H9 (cell line): ENCODE measurements around the gene CROCC2. TPM values are rescaled to one million over a fixed set of nuclear protein-coding genes. Genes with fewer than 3 reads are reported as not detected.

Source experiments
- DNase-seq: peaks from one replicate; pipeline ENCODE4 v3.0.0-alpha.2; 2017
- H2AFZ ChIP-seq: one replicate; pipeline ENCODE4 v1.6.1; 2013; ENCODE audit warnings: mild to moderate bottlenecking, low read length, control low read depth, moderate library complexity
- H2AK5ac ChIP-seq: 2 replicates; pipeline ENCODE4 v1.6.1; 2013; ENCODE audit warnings: low read length, control low read depth, mixed read lengths; ENCODE audit not compliant: insufficient read length
- H2BK120ac ChIP-seq: one replicate; pipeline ENCODE4 v1.6.1; 2013; ENCODE audit warnings: low read depth, mild to moderate bottlenecking, low read length, control low read depth, inconsistent platforms; ENCODE audit not compliant: poor library complexity, severe bottlenecking
- H2BK12ac ChIP-seq: 2 replicates; pipeline ENCODE4 v1.6.1; 2013; ENCODE audit warnings: low read length, control low read depth, mixed read lengths, low read depth; ENCODE audit not compliant: insufficient read length
- H2BK15ac ChIP-seq: 2 replicates; pipeline ENCODE4 v1.6.1; 2013; ENCODE audit warnings: low read depth, low read length, control low read depth
- H2BK20ac ChIP-seq: one replicate; pipeline ENCODE4 v1.6.1; 2013; ENCODE audit warnings: low read depth, mild to moderate bottlenecking, low read length, control low read depth, inconsistent platforms; ENCODE audit not compliant: poor library complexity, severe bottlenecking
- H2BK5ac ChIP-seq: 2 replicates; pipeline ENCODE4 v1.6.1; 2013; ENCODE audit warnings: low read length, control low read depth, mixed read lengths; ENCODE audit not compliant: insufficient read length
- H3K14ac ChIP-seq: 2 replicates; pipeline ENCODE4 v1.6.1; 2013; ENCODE audit warnings: low read length, control low read depth; ENCODE audit not compliant: insufficient read depth
- H3K18ac ChIP-seq: 2 replicates; pipeline ENCODE4 v1.6.1; 2013; ENCODE audit warnings: low read depth, mild to moderate bottlenecking, mixed read lengths, low read length, control low read depth; ENCODE audit not compliant: insufficient read length
- H3K23ac ChIP-seq: 2 replicates; pipeline ENCODE4 v1.6.1; 2013; ENCODE audit warnings: low read length, control low read depth, mixed read lengths, low read depth; ENCODE audit not compliant: insufficient read length
- H3K23me2 ChIP-seq: 2 replicates; pipeline ENCODE4 v1.6.1; 2013; ENCODE audit warnings: low read depth, mild to moderate bottlenecking, mixed read lengths, low read length, control low read depth; ENCODE audit not compliant: insufficient read length, poor library complexity, severe bottlenecking
- H3K27ac ChIP-seq: 2 replicates; pipeline ENCODE4 v1.5.1; 2013; ENCODE audit warnings: low read length, control low read depth, mixed read lengths, low read depth; ENCODE audit not compliant: insufficient read length
- H3K27me3 ChIP-seq: 2 replicates; pipeline ENCODE4 v1.6.1; 2013; ENCODE audit warnings: low read length, control low read depth, inconsistent platforms; ENCODE audit not compliant: insufficient read depth
- H3K4ac ChIP-seq: 2 replicates; pipeline ENCODE4 v1.6.1; 2013; ENCODE audit warnings: low read depth, mild to moderate bottlenecking, control low read depth, inconsistent platforms, low read length, moderate library complexity
- H3K4me1 ChIP-seq: 2 replicates; pipeline ENCODE4 v1.6.1; 2013; ENCODE audit warnings: low read length, control low read depth, inconsistent platforms; ENCODE audit not compliant: insufficient read depth
- H3K4me2 ChIP-seq: 2 replicates; pipeline ENCODE4 v1.6.1; 2013; ENCODE audit warnings: low read length, control low read depth, mixed read lengths; ENCODE audit not compliant: insufficient read length, insufficient read depth
- H3K56ac ChIP-seq: 2 replicates; pipeline ENCODE4 v1.6.1; 2013; ENCODE audit warnings: low read depth, mild to moderate bottlenecking, mixed read lengths, low read length, control low read depth; ENCODE audit not compliant: insufficient read length
- H3K79me1 ChIP-seq: 2 replicates; pipeline ENCODE4 v1.6.1; 2013; ENCODE audit warnings: low read depth, mild to moderate bottlenecking, moderate library complexity, low read length, control low read depth, inconsistent platforms; ENCODE audit not compliant: insufficient read depth, poor library complexity, severe bottlenecking
- H3K79me2 ChIP-seq: 2 replicates; pipeline ENCODE4 v1.6.1; 2013; ENCODE audit warnings: low read length, control low read depth, inconsistent platforms; ENCODE audit not compliant: insufficient read depth
- H3K9ac ChIP-seq: 2 replicates; pipeline ENCODE4 v1.6.1; 2013; ENCODE audit warnings: low read length, control low read depth, mixed read lengths; ENCODE audit not compliant: insufficient read length; ENCODE audit errors: extremely low read depth
- H3K9me3 ChIP-seq: one replicate; pipeline ENCODE4 v1.6.1; 2013; ENCODE audit warnings: low read depth, low read length, inconsistent platforms; ENCODE audit not compliant: control insufficient read depth
- H3T11ph ChIP-seq: one replicate; pipeline ENCODE4 v1.6.1; 2013; ENCODE audit warnings: mild to moderate bottlenecking, low read length, control low read depth, inconsistent platforms
- H4K20me1 ChIP-seq: one replicate; pipeline ENCODE4 v1.6.1; 2013; ENCODE audit not compliant: control insufficient read depth, insufficient read length, insufficient read depth
- H4K5ac ChIP-seq: 2 replicates; pipeline ENCODE4 v1.6.1; 2013; ENCODE audit warnings: low read depth, mild to moderate bottlenecking, mixed read lengths, low read length, control low read depth; ENCODE audit not compliant: insufficient read length
- H4K8ac ChIP-seq: replicated peaks from 2 replicates; pipeline ENCODE4 v1.6.1; 2013; ENCODE audit warnings: low read length, control low read depth, mixed read lengths, low read depth; ENCODE audit not compliant: insufficient read length
- H4K91ac ChIP-seq: 2 replicates; pipeline ENCODE4 v1.6.1; 2013; ENCODE audit warnings: low read depth, mild to moderate bottlenecking, moderate library complexity, mixed read lengths, low read length, control low read depth; ENCODE audit not compliant: insufficient read length
- H3K27ac Mint-ChIP-seq, 3 experiments: 2 replicates in 2 of 3; 3 replicates in 1 of 3; pipeline ENCODE4 v1.8.0; 2020 to 2021; ENCODE audit warnings: mixed read lengths in 3 of 3, mild to moderate bottlenecking in 1 of 3, moderate library complexity in 1 of 3
- H3K27me3 Mint-ChIP-seq: 2 replicates; pipeline ENCODE4 v1.8.0; 2021; ENCODE audit warnings: low read depth, mild to moderate bottlenecking, moderate library complexity, mixed read lengths
- H3K36me3 Mint-ChIP-seq, 3 experiments: 2 replicates in 2 of 3; 3 replicates in 1 of 3; pipeline ENCODE4 v1.8.0; 2020 to 2021; ENCODE audit warnings: low read depth in 3 of 3, mixed read lengths in 3 of 3; ENCODE audit not compliant: insufficient read depth in 1 of 3
- H3K4me1 Mint-ChIP-seq, 2 experiments: 2 replicates each; pipeline ENCODE4 v1.8.0; 2020; ENCODE audit warnings: mixed read lengths in 2 of 2
- H3K4me3 Mint-ChIP-seq, 2 experiments: 2 replicates in 1 of 2; 3 replicates in 1 of 2; pipeline ENCODE4 v1.8.0; 2020 to 2021; ENCODE audit warnings: mild to moderate bottlenecking in 2 of 2, mixed read lengths in 2 of 2, moderate library complexity in 1 of 2
- H3K9me3 Mint-ChIP-seq, 2 experiments: 2 replicates in 1 of 2; 3 replicates in 1 of 2; pipeline ENCODE4 v1.8.0; 2020; ENCODE audit warnings: mild to moderate bottlenecking in 2 of 2, mixed read lengths in 2 of 2, moderate library complexity in 1 of 2
- WGBS: extraction: QIAGEN DNeasy Blood & Tissue Kit; methylation state at CpG from one replicate; pipeline ENCODE4 v1.1.7; 2013; ENCODE audit warnings: missing lambda C conversion rate, low lambda C conversion rate, mixed read lengths; ENCODE audit not compliant: insufficient read length; ENCODE audit errors: extremely low coverage; 5-methylcytosine and 5-hydroxymethylcytosine counted together
- total RNA-seq: library from RNA; stranded (reverse); gene quantifications from 2 replicates; pipeline ENCODE4 v1.2.1, GENCODE V29; 2021
- TF ChIP-seq, protein P1 (sequence below): fragments of 200-600 bp; sonication (generic); conservative IDR thresholded peaks from 3 replicates; pipeline ENCODE4 v1.8.0; 2021; ENCODE audit warnings: antibody characterized with exemption, mild to moderate bottlenecking

CROCC2 gene
- total RNA-seq, 1 experiment from 2014 or later, result not detected

DNA sequence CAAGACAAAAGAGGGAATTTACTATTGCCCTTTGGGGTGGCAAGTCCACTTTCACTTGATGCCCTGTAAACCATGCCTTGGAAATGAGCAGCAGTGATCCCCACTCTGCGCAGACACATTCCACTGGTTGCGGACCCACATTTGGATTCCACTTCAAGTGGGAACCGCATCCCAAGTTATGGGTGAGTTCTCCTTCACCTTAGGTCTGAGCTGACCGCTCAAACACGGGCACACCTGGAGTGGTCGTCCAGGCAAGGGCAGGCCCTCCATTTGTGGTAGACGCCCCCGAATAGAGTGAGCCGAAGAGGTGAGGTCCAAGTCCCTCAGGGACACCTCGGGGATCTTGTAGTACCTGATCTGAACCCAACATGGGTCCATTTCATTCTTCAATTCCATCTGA is 47.3 kb upstream of the CROCC2 start:
- Histone ChIP-seq H3K18ac (no peak overlapping the region), H3K4me1 (no peaks in the 10 kb centered on the region)

More for the DNA sequence above, 47.3 kb upstream of the CROCC2 start:
- Histone ChIP-seq H3T11ph (no peak overlapping the region), H3K9me3 (no peaks in the 10 kb centered on the region), H4K5ac (no peak overlapping the region), H3K9ac (no peak overlapping the region), H3K14ac (no peak overlapping the region), H2BK15ac (no peak overlapping the region), H2BK20ac (no peak overlapping the region), H3K23ac (no peak overlapping the region), H2BK120ac (no peak overlapping the region), H2AFZ (no peak overlapping the region), H2AK5ac (no peak overlapping the region), H3K4ac (no peak overlapping the region), H3K79me1 (no peaks in the 10 kb centered on the region), H3K4me2 (no peak overlapping the region), H2BK5ac (no peak overlapping the region), H4K8ac (no peak overlapping the region), H4K20me1 (no peaks in the 10 kb centered on the region), H4K91ac (no peak overlapping the region), H3K56ac (no peak overlapping the region), H3K27me3 (no peaks in the 10 kb centered on the region), H3K79me2 (no peaks in the 10 kb centered on the region), H2BK12ac (no peak overlapping the region), H3K23me2 (no peaks in the 10 kb centered on the region), H3K27ac (no peak overlapping the region)
- no CpG with 5 or more reads among the region's 10 CpGs for WGBS
- no peak overlapping the region for H3K4me3 Mint-ChIP-seq
- H3K36me3 Mint-ChIP-seq, result no peaks in the 10 kb centered on the region; a peak in 2 of 7 replicates
- H3K9me3 Mint-ChIP-seq, result peaks cover 0 to 5% of the 10 kb centered on the region in 2 experiments; a peak in 2 of 5 replicates
- TF ChIP-seq, protein P1, sequence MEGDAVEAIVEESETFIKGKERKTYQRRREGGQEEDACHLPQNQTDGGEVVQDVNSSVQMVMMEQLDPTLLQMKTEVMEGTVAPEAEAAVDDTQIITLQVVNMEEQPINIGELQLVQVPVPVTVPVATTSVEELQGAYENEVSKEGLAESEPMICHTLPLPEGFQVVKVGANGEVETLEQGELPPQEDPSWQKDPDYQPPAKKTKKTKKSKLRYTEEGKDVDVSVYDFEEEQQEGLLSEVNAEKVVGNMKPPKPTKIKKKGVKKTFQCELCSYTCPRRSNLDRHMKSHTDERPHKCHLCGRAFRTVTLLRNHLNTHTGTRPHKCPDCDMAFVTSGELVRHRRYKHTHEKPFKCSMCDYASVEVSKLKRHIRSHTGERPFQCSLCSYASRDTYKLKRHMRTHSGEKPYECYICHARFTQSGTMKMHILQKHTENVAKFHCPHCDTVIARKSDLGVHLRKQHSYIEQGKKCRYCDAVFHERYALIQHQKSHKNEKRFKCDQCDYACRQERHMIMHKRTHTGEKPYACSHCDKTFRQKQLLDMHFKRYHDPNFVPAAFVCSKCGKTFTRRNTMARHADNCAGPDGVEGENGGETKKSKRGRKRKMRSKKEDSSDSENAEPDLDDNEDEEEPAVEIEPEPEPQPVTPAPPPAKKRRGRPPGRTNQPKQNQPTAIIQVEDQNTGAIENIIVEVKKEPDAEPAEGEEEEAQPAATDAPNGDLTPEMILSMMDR, result no peak
- no peak for DNase-seq
- H3K4me1 Mint-ChIP-seq, result 0 out of 4 replicates have a peak, but pooled peaks cover 0 to 6% of the 10 kb centered on the region in 2 experiments
- H3K27me3 Mint-ChIP-seq, result no peaks in the 10 kb centered on the region; the same call in none of the 2 replicates
- no peak overlapping the region for H3K27ac Mint-ChIP-seq
